HG03520 (cell line): Measurements from ENCODE around the gene LCT.
A peak's percentile ranks its signal among the peaks of the same experiment; 100 is the strongest.
"Not testable (repeated sequence)": the region's sequence is repeated elsewhere in the genome, so short reads cannot be mapped to it uniquely, and the experiment has no call there.

ENCODE experiments used
- ATAC-seq: cut with Tn5 transposase; IDR thresholded peaks from one replicate; pipeline ENCODE4 v1.9.1; 2021; ENCODE audit warnings: mild to moderate bottlenecking, moderate library complexity; ENCODE audit not compliant: unreplicated experiment

LCT gene

DNA sequence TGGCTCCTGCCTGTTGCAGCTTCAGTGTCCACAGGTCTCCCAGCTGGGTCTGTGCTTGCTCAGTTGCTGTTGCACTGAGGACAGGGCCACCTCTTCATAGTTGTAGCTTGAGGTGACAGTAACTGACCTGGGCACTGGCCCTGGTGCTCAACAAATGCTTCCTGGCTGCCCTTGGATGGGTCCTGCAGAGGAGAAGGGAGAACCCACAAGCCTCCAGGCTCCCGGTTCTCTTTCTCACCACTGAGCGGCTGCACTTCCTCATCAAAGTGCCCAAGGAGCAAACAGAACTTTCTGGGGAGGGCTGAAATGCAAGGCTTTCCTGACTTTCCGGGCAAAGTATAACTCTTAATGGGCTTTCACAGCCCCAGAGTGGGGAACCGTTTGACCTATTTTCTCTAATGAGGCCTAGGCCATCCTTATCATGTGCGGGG lies 38.7 kb downstream of the LCT start:
- no peak for ATAC-seq

DNA sequence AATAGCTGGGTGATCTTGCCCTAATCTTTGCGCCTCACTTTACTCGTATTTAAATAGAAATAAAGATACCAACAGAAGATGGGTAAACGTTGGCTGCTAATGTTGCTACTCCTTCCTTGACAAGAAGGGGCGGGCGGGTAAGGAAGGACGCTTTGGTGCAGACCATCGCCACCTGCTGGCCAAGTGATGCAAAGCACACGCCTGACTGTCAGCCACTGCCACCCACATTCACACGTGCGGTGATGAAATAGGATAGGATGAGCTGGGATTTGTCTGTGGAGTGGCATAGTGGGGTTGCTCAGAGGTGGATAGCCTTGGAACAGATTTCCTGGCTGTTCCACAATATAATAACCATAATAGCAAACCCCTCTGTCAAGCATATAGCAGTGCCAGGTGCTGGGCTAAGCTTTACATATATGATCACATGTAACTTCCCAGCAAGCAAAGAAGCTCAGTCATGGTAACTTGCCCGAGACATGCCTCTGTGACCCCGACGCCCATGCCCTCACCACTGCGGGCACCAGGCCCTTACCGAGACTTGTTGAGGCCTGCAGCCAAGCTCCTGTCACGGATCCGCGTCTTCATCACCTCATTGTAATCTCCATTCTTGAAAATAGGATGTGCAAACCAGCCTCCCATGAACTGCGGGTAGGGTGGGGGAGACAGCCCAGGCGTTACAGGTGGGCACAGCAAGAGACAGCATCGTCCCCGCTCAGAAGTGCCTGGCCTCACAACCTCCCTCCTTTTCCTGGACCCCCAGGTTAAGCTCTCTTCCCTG lies 39.3 kb downstream of the LCT start:
- ATAC-seq = peak; percentile 81

DNA sequence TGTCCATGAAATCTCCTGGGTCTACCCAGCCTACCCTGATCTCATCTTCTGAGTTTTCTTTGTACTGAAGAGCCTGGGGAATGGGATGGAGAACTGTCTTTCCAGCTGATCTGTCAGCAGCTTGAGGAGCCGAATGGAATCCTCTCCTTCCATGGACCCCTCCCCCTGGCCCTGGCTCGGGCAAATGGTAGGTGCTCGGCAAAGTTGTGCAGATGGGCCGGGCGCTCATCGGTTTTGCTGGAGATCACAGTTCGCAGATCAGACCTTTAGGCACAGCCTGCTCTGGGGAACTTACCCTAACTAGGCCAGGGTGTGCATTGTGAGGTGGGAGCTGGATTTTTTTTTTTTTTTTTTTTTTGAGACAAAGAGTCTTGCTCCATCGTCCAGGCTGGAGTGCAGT lies 40.4 kb downstream of the LCT start:
- no peak for ATAC-seq

DNA sequence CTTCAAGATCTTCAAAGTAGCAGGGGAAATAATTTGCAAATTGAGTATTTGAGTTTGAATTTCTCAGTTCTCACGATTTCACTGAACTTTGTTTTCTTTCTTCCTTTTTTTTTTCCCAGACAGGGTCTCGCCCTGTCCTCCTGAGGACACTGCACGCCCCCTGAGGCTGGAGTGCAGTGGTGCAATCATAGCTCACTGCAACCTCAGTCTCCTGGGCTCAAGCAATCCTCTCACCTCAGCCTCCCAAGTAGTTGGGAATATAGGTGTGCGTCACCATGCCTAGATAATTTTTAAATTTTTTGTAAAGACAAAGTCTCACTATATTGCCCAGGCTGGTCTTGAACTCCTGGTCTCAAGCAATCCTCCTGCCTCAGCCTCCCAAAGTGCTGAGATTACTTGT lies 41.3 kb downstream of the LCT start:
- not testable (repeated sequence) for ATAC-seq

DNA sequence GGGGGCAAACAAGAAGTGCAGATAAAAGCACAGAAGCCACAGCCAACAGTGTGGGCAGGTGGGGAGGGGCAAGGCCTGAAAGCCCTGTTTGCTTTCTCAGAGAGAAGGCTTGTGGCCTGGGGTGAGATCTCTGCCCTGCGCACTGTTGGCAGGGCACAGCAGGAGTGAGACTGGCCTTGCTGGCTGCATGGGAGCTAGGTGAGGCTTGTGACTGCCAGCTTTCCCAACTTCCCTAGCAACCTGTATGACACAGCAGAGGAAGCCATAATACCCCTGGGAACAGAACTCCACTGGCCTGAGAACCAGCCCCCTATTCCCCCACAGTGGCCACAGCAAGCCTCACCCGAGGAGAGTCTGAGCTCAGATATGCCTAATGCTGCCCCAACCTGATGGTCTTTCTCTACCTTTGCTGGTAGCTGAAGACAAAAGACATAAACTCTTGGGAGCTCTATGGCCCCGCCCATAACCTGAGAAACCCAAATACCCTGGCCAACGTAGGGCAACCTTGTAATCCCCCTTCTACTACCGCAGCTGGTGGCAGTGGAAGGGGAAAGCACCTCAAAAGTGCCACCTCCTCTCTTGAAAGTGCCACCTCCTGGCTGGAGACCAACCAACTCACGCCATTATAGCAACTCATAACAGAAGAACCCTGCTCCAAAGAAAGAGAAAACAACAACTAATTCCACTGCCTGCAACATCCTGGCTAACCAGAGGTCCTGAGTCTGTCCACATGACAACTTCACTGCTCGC lies 44.4 kb downstream of the LCT start:
- ATAC-seq = no peak

DNA sequence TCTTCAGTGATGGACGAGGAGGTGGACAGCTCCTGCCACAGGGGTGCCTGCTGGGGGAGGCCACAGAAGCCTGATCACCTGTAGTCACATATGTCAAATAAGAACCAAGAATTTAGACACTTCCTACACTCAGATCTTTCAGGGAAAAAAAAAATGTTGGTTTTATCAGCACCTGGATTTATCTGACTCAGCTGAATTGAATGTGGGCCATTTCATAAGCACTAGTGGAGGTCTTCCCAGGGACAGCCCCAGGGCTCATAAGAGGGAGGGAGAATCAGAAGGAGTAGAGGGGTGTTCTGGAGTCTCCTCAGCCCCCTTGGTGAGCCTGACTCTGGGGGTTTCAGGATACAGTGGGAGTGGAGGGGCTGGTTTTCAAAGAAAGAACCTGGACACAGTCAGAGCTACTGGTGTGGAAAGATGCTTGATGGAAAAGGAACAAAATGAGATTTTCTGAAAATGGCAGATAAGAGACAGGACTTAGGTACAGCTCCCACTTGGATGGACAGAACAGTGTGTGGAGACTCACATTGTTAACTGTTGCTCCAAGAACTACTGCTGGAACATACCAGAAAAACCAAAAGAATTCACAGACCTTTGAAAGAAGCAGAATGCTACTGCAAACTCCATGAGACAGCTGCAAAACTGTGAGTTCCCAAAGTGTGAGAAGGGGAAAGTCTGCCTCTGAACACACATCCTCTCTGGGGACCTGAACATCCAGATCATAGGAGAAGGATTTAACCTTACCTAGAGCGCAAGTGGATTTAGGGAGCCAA lies 45.4 kb downstream of the LCT start:
- ATAC-seq = no peak

DNA sequence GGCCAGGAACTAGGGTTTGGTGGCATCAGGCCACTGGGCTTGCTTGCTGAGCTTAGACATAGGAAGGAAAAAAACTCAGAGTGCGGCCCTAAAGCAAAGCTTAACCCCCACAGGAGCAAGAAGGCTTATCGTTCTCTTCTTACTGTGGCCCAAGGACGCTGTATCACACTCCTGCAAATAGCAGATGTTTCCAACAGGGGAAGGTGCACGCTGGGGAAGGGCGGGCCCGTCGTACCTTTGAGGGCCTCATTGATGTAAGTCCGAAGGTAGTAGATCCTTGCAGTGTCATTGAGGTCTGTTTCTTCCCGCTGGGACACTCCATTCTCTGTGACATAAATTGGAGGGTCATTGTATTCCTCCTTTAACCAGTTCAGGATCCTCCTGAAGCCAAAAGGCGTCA lies 46.6 kb downstream of the LCT start:
- ATAC-seq = no peak

DNA sequence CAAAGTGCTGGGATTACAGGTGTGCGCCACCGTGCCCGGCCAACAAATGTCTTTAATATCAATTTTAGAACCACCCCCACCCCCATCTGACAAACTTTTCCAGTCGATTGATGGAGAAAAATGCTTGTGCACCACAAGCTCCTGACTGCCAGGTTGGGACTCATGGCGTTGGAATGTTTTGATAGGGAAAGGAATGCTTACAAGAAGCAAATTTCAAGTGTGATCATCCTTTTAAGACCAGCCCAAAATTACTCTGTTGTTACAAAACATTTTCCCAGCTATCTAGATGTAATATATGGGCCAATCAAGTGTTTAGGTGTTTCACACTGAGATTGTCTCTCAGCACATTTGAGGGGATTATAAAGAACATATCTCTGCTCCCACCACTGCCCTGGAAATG lies 50.2 kb downstream of the LCT start:
- ATAC-seq = no peak

DNA sequence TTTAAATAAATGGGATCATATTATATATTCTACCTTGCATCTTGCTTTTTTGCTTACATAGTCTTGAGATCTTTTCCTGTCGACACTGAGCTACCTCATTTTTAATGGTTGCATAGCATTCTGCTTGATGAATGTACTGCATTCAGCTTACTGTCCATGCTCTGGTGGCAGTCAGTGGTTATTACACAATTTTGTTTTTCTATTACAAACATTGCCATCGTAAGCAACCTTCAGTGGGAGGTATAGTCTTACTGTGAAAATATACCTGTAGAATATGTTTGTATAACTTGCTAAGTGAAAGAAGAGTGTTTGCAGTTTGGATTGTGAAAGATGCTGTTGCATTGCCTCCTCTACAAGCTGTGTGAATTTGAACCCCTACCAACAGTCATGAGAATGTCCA lies 52.0 kb downstream of the LCT start:
- ATAC-seq = no peak

DNA sequence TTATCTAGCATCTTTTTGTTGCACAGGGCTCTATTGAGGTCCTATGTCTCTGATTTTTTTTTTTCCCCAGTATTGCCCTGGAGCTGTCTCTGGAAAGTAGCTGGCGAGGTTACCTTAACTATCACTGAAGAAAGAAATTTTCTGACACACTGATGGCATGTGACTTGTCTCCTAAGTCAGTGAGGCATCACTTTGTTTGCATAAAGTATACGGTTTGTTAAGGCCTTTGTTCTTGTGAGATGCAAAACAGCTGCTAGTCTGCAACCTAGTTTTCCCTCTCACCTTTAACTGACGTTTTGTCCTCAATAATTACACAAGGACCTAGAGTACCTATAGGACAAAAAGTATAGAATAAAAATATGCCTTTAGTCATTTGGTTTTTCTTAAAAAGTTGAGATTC lies 53.5 kb downstream of the LCT start:
- ATAC-seq = no peak

DNA sequence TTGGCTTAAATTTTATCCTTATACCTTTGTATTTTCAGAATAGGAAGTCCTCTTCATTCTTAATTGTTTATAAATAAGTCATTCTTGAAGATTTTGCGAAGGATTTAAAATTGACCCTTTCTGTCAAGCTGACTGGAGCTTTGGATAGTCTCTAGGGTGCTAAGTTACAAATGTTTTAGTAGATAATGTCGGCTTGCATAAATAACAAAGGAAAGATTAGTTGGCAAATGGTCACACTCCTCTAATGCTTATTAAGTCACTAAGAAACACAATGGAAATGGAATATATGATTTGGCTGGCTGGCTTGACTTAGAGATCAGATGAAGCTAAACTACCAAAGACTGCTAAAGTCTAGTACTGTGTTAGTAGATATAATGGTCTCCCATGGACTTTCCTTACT lies 54.8 kb downstream of the LCT start:
- ATAC-seq = no peak

DNA sequence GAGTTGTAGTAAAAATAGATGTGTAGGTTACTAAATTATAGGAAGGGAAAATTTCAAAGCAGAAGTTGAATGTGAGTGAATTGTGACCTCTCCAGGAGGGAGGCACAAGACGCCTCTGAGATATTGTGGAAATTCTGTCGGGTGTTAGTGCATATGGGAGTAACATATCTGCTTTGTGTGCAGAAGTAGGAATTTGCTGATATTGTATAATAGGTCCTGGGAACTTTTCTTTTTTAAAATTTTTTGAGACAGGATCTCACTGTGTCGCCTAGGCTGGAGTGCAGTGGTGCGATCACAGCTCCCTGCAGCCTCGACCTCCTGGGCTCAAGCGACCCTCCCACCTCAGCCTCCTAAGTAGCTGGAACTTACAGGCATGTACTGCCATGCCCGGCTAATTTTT lies 60.6 kb downstream of the LCT start:
- no peak for ATAC-seq

DNA sequence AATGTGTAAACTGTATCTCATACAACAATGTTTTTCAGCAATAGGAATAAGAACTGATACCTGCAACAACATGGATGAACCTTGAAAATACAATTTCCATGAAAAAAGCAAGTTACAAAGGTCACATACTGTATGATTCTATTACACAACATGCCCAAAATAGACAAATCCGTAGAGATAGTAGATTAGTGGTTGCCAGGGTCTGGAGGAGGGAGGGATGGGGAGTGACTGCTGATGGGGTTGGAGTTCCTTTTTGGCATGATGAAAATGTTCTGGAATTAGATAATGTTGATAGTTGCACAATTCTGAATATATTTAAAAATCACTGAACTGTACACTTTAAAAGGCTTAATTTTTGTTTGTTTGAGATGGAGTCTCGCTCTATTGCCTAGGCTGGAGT lies 61.6 kb downstream of the LCT start:
- ATAC-seq = no peak

DNA sequence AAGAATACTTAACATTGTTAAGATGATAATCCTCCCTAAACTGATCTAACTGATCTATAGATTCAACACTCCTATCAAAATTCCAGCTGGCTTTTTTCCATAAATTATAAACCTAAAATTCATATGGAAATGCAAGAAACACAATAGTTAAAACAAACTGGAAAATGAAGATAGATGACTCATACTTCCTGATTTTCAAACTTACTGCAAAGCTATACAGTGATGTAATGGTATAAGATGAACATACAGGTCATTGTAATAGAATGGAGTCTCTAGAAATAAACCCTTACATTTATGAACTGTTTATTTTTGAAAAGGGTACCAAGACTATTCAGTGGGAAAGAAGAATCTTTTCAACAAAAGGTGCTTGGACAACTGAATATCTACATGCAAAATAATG lies 63.1 kb downstream of the LCT start:
- ATAC-seq = no peak

DNA sequence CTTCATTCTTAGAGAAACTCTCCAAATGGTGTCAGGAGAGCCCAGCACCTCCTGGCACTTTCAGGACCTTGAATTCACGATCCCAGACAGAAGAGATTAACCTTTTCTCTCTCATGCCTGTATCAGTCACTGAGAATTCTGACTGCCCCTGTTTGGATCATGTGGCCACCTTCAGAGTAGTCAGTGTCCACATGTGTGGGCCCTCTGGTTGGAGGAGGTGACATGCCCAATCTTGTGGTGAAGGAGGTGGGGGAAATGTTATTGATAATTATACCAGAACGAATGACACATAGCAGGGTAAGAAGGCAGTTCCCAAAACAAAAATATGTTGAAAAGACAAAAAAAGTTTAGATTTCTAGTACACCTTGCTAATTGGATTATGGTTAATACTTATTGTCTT lies 63.7 kb downstream of the LCT start:
- no peak for ATAC-seq

DNA sequence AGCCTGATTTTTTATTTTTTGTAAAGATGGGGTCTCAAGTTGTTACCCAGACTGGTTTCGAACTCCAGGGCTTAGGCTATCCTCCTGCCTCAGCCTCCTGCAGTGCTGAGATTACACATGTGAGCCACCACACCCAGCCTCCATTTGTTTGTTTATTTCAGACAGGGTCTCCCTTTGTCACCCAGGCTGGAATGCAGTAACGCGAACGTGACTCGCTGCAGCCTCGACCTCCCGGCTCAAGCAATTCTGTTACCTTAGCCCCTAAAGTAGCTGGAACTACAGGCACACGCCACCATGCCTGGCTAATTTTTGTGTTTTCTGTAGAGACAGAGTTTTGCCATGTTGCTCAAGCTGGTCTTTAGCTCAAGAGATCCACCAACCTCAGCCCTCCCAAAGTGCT lies 68.1 kb downstream of the LCT start:
- no peak for ATAC-seq

DNA sequence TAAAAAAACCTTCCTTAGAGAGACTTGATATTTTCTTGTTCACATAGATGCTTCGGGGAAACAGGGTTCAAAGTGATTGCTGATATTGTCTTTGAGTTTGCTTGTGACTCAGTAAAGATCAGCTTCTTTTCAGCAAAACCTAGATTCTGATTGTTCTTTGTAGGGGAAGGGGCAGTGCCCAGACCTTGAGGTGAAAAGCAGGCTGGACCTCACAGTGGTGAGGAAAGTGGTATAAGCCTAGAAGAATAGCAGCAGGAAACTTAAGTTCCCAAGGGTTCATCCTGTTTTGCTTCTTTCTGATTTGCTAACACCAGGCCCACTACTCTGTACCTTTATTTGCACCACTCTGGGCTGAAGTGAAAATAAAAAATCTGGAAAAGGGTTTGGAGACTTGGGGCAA lies 74.5 kb downstream of the LCT start:
- ATAC-seq = no peak

DNA sequence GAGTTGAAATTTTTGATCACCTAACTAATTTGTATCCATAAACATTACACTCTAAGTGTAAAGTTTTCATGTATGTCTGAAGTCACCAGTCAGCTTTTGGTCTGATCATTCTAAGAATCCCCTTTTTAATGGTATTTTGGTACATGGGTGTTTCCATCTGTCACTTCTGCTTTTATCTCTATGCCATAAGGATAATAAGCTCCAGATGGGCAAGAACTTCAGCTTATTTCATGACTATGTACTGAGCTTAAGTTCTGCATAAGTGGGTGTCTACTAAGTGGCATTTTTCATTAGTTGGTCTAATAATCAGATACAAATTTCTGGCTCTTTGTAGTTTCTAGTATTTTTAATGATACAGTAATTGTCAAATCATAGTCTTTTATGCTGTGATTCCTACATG lies 75.0 kb downstream of the LCT start:
- ATAC-seq = no peak

DNA sequence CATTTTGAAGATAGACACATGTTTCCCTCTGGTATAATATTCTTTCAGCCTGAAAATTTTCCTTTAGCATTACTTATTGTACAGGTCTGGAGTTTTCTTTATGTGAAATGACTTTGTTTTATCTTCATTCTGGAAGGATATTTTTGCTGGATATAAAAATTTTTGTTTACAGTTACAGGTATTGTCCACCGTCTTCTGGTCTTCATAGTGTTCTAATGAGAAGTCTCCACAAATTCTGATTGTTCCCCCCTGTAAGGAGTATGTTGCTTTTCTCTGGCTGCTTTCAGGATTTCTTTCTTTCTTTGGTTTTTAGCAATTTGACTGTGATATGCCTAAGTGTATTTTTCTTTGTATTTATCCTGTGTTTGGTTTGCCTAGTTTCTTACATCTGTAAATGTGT lies 80.3 kb downstream of the LCT start:
- no peak for ATAC-seq

DNA sequence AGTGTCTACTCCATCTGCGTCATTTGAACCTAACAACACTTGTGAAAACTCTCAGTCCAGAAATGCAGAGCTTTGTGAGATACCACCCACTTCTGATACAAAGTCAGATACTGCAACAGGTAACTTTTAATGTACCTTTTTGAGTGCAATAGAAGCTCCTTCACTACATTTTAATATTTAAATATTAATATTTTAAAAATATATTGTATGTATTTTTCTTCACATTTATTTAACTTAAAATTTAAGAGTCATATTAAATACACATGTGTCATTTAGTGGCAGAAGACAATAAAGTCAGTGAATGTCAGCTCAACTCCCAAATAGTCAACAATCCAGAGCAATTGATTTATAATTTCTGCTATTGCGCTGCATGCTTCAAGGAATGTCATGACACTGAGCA lies 81.4 kb downstream of the LCT start:
- no peak for ATAC-seq

DNA sequence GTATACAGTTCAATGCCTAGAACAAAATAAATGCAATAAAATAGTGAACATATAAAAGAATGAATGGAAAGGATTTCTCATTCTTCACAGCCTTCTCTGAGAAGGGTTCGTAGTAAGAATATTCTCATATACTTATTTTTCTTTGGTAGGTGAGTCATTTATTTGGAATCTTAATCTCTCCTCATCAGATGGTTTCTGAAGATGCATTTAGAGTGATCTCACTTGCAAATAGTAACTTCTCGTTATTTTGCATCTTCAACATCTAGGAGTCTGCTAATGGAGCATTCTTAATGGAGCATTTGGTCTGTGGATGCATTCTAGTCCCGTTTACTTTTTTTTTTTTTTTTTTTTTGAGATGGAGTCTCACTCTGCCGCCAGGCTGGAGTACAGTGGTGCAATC lies 91.4 kb downstream of the LCT start:
- no peak for ATAC-seq

DNA sequence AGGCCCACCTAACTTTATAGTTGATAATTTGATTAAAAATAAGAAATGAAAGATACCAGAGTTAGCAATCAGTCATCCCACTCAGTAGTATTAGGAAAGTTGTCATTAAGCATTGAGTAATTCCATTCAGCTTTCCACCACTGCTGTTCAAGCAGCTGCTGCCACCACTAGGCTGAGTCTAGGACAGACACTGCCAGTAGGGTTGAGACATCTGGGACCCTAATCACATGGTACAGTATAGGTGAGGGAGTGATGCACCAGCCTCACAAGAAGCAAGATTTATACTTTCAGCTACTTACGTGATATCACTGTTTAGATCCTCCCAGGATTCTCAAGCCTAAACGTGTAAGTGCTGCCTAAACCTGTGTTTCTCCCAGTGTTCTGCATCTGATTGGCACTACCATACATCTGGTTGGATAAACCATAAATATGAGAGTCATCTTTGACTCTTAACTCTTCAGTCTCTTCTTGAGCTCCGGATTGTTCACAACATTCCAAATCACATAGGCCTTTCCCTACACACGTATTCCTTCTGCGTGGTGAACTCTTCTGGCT lies 92.1 kb downstream of the LCT start:
- no peak for ATAC-seq
